ENCODE data around the gene PITX1.

PITX1 gene

DNA sequence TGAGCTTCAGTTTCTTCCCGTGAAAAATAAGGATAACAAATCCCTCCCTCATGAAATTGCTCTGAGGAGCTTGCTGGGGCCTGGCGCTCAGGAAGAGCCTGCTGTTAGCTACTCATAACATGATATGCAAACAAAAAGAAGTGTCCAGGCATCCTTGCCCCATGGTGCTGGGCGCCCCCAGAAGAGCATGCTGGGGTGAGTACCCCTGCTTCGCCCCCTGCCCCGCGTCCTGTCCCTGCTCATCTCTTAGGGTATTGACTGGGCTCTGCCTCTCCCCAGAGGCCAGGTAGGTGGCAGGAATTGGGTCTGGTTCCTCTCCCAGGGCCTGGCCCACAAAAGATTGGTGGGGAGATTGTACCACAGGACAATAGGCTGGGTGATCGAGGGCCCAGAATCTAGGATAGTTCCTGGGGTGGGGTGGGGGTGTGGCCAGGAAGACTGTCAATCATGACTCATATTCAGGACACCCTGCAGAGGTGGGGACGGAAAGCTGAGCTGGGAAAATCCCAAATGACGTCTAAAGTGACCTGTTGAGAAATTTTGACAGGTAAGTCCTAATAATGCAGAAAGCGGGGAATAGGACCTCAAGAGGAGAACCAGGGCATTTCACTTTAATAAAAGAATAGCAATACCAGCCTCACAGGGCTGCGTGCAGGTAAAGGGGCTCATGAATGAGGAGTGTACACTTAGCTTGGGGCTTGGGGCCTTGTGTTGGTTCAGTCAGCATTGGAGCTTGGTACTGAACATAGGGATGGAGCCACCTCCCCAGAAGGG, 8.9 kb downstream of the PITX1 start:
- Histone ChIP-seq H3K4me3 (ENCODE audit: low read length) (no peak overlapping the region), H3K9me3 (replicated peaks; ENCODE audit: low read length) (peaks cover 4% of the 10 kb centered on the region), H3K36me3 (ENCODE audit: insufficient read depth, low read length) (no peaks in the 10 kb centered on the region), H3K9ac (ENCODE audit: low read depth, low read length) (no peak overlapping the region), H3K4me2 (ENCODE audit: low read length) (no peak overlapping the region), H3K4me1 (ENCODE audit: control insufficient read depth, insufficient read depth, low read length) (no peaks in the 10 kb centered on the region), H3K27me3 (ENCODE audit: control insufficient read depth, insufficient read depth, low read length) (peaks cover 24% of the 10 kb centered on the region)

DNA sequence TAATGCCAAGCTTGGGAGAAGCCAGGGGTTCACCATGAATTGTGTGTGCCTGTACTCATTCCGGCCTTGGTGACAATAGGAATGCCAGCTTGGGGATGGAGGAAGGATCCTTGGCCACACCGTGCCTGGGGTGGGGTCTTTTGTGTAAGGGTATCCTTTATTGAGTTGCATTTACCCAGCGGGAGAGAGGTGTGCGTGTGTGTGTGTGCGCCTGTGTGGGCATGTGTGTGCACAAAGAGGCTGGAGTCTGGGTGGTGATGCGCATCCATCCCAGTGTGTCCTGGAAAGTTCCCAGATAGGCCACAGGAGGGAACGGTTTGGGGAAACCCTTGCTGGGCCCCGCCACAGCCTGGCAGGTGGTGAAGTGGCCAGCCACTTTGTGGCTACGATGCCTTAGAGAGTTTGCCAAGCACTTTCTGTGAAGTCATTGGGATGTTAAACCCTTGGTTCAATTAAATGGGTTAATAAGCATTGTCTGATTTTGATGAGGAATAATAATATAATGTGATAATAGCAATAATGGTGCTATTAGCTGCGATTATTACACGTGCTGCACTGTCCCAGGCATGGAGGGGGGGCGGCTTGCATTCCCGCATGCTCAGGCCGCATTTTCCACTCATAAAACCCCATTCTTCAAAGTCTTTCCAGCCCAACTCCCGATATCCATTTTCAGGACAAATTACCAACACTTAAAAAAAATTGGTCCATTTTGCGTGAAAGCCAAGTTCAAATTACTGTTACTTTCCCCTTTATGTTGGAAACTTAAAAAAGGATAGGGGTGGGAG, 13.7 kb downstream of the PITX1 start:
- no peak overlapping the region for H3K4me2 ChIP-seq (ENCODE audit: low read length)
- H3K4me3 ChIP-seq (ENCODE audit: low read length), result no peak overlapping the region
- no peaks in the 10 kb centered on the region for H3K9me3 ChIP-seq (replicated peaks; ENCODE audit: low read length)
- H3K4me1 ChIP-seq (ENCODE audit: control insufficient read depth, insufficient read depth, low read length), result no peaks in the 10 kb centered on the region
- H3K36me3 ChIP-seq (ENCODE audit: insufficient read depth, low read length), result no peaks in the 10 kb centered on the region
- H3K27me3 ChIP-seq (ENCODE audit: control insufficient read depth, insufficient read depth, low read length), result peaks cover 12% of the 10 kb centered on the region
- no peak overlapping the region for H3K9ac ChIP-seq (ENCODE audit: low read depth, low read length)

DNA sequence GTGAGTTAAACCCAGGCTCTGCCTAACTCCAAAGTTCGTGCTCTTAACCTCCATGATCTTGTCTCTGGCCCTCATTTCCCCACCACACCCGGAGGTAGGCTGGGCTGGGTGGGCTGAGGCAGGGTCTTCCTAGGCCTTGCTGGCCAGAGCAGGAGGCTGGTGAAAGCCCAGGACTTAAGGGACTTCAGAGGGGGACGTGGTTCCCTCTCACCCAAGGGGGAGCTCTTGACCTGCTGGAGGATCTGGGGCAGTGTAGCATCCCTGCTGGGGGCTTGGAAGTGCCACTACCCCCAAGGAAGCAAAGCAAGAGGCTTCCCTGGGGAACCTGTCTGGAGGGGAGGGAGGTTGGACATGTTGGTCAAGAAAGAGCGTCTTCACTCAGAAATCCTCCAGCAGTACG, 14.7 kb downstream of the PITX1 start:
- Histone ChIP-seq H3K4me3 (ENCODE audit: low read length) (no peak overlapping the region), H3K9me3 (replicated peaks; ENCODE audit: low read length) (no peaks in the 10 kb centered on the region), H3K9ac (ENCODE audit: low read depth, low read length) (no peak overlapping the region), H3K4me2 (ENCODE audit: low read length) (no peak overlapping the region), H3K4me1 (ENCODE audit: control insufficient read depth, insufficient read depth, low read length) (no peaks in the 10 kb centered on the region), H3K36me3 (ENCODE audit: insufficient read depth, low read length) (no peaks in the 10 kb centered on the region), H3K27me3 (ENCODE audit: control insufficient read depth, insufficient read depth, low read length) (peaks cover 12% of the 10 kb centered on the region)

GRCh38 chr5:135018457-135018856, 15.6 kb downstream of the PITX1 start:
- H3K4me2 ChIP-seq (ENCODE audit: low read length), result no peak overlapping the region
- no peaks in the 10 kb centered on the region for H3K36me3 ChIP-seq (ENCODE audit: insufficient read depth, low read length)
- H3K4me3 ChIP-seq (ENCODE audit: low read length), result no peak overlapping the region
- peaks cover 12% of the 10 kb centered on the region for H3K27me3 ChIP-seq (ENCODE audit: control insufficient read depth, insufficient read depth, low read length)
- H3K9ac ChIP-seq (ENCODE audit: low read depth, low read length), result no peak overlapping the region
- no peaks in the 10 kb centered on the region for H3K9me3 ChIP-seq (replicated peaks; ENCODE audit: low read length)
- no peaks in the 10 kb centered on the region for H3K4me1 ChIP-seq (ENCODE audit: control insufficient read depth, insufficient read depth, low read length)

GRCh38 chr5:135016861-135017290, 17.2 kb downstream of the PITX1 start:
- Histone ChIP-seq H3K4me1 (ENCODE audit: control insufficient read depth, insufficient read depth, low read length) (no peaks in the 10 kb centered on the region), H3K4me2 (ENCODE audit: low read length) (no peak overlapping the region), H3K27me3 (ENCODE audit: control insufficient read depth, insufficient read depth, low read length) (peaks cover 8% of the 10 kb centered on the region)

DNA sequence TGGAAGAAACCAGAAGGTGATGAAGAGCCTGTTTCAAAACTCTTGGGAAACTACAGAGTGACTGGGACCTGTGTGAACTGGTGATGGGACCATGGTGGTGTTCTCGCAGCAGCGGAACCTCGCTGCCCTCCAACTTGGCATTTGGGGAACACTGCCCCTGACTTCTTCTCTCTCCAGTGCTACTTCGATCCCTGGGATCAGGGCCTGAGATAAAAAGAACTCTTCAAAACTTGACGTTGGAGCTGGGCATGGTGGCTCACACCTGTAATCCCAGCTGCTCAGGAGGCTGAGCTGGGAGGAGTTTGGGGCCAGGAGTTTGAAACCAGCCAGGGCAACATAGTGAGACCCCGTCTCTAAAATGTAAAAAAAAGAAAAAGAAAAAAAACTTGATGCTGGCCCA, 18.1 kb downstream of the PITX1 start:
- no peaks in the 10 kb centered on the region for H3K4me1 ChIP-seq (ENCODE audit: control insufficient read depth, insufficient read depth, low read length)
- H3K9ac ChIP-seq (ENCODE audit: low read depth, low read length), result no peak overlapping the region
- H3K9me3 ChIP-seq (replicated peaks; ENCODE audit: low read length), result no peaks in the 10 kb centered on the region
- H3K4me2 ChIP-seq (ENCODE audit: low read length), result no peak overlapping the region
- H3K4me3 ChIP-seq (ENCODE audit: low read length), result no peak overlapping the region
- H3K27me3 ChIP-seq (ENCODE audit: control insufficient read depth, insufficient read depth, low read length), result peaks cover 6% of the 10 kb centered on the region
- no peaks in the 10 kb centered on the region for H3K36me3 ChIP-seq (ENCODE audit: insufficient read depth, low read length)

More at GRCh38 chr5:135016861-135017290, 17.2 kb downstream of the PITX1 start:
- Histone ChIP-seq H3K4me3 (ENCODE audit: low read length) (no peak overlapping the region), H3K36me3 (ENCODE audit: insufficient read depth, low read length) (no peaks in the 10 kb centered on the region), H3K9me3 (replicated peaks; ENCODE audit: low read length) (no peaks in the 10 kb centered on the region), H3K9ac (ENCODE audit: low read depth, low read length) (no peak overlapping the region)

- no peaks in the 10 kb centered on the region for H3K36me3 ChIP-seq (ENCODE audit: insufficient read depth, low read length)
- H3K4me1 ChIP-seq (ENCODE audit: control insufficient read depth, insufficient read depth, low read length), result no peaks in the 10 kb centered on the region
- no peak overlapping the region for H3K4me3 ChIP-seq (ENCODE audit: low read length)
- no peak overlapping the region for H3K4me2 ChIP-seq (ENCODE audit: low read length)
- no peaks in the 10 kb centered on the region for H3K9me3 ChIP-seq (replicated peaks; ENCODE audit: low read length)
- peaks cover 5% of the 10 kb centered on the region for H3K27me3 ChIP-seq (ENCODE audit: control insufficient read depth, insufficient read depth, low read length)
- H3K9ac ChIP-seq (ENCODE audit: low read depth, low read length), result no peak overlapping the region
Measured at GRCh38 chr5:135013947-135014570, 20.0 kb downstream of the PITX1 start.

DNA sequence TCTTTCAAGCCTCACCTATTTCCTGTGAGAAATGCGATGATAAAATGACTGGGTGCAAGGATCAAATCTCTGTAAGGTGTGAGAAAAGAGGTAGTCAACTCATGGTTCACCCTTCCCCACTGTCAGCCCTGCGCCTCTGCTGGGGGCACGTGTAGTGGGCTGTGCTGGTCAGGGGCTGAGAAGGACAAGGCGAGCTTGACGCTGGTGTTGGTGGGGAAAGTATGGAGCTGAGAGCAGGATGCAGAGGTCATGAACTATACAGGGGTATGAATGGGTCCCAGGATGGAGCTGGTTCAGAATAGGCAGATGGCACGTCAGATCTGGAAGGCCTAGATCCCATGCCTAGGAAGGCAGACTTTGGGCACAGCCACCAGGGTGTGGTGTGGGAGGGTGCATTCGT, 20.6 kb downstream of the PITX1 start:
- Histone ChIP-seq H3K4me3 (ENCODE audit: low read length) (no peak overlapping the region), H3K4me2 (ENCODE audit: low read length) (no peak overlapping the region), H3K4me1 (ENCODE audit: control insufficient read depth, insufficient read depth, low read length) (no peaks in the 10 kb centered on the region), H3K27me3 (ENCODE audit: control insufficient read depth, insufficient read depth, low read length) (peaks cover 5% of the 10 kb centered on the region), H3K36me3 (ENCODE audit: insufficient read depth, low read length) (no peaks in the 10 kb centered on the region), H3K9ac (ENCODE audit: low read depth, low read length) (no peak overlapping the region), H3K9me3 (replicated peaks; ENCODE audit: low read length) (no peaks in the 10 kb centered on the region)

- H3K9ac ChIP-seq (ENCODE audit: low read depth, low read length), result no peak overlapping the region
- peaks cover 5% of the 10 kb centered on the region for H3K27me3 ChIP-seq (ENCODE audit: control insufficient read depth, insufficient read depth, low read length)
- H3K9me3 ChIP-seq (replicated peaks; ENCODE audit: low read length), result no peaks in the 10 kb centered on the region
- H3K4me3 ChIP-seq (ENCODE audit: low read length), result no peak overlapping the region
- H3K4me1 ChIP-seq (ENCODE audit: control insufficient read depth, insufficient read depth, low read length), result no peaks in the 10 kb centered on the region
- no peaks in the 10 kb centered on the region for H3K36me3 ChIP-seq (ENCODE audit: insufficient read depth, low read length)
- no peak overlapping the region for H3K4me2 ChIP-seq (ENCODE audit: low read length)
Measured at GRCh38 chr5:135012951-135013391, 21.1 kb downstream of the PITX1 start.

GRCh38 chr5:135012033-135012588, 21.9 kb downstream of the PITX1 start:
- Histone ChIP-seq H3K4me2 (ENCODE audit: low read length) (no peak overlapping the region), H3K9me3 (replicated peaks; ENCODE audit: low read length) (no peaks in the 10 kb centered on the region), H3K4me1 (ENCODE audit: control insufficient read depth, insufficient read depth, low read length) (no peaks in the 10 kb centered on the region), H3K27me3 (ENCODE audit: control insufficient read depth, insufficient read depth, low read length) (peaks cover 5% of the 10 kb centered on the region), H3K9ac (ENCODE audit: low read depth, low read length) (no peak overlapping the region), H3K4me3 (ENCODE audit: low read length) (no peak overlapping the region), H3K36me3 (ENCODE audit: insufficient read depth, low read length) (no peaks in the 10 kb centered on the region)

DNA sequence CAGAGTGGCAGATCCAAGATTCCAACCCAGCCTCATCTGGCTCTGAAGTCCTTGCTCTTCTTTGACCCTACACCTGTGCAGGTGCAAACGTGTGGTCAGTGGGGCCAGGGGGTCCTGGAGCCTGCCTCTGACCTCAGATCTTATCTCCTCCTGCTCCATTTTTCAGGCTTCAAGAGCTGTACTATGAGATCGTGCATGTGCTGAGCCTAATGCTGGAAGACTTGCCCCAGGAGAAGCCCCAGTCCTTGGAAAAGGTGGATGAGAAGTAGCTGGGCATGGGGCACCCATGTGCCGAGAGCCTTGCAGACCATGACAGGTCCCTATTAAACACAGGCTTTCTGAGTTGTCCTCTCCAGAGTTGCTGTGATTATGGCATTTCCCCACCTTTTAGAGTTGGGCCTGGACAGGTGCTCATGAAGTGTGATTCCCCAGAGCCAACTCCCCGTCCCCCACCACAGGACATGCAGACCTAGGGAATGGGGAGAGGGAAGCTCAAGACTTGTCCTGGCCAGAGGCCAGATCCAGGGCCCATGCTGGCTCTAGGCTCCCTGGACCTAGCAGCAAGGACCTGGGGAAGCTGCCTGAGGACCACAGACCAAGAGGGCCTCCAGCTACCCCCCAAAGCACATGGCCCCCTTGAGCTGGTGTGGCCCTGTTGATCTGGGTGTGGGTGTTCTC, 22.5 kb downstream of the PITX1 start:
- no peaks in the 10 kb centered on the region for H3K4me1 ChIP-seq (ENCODE audit: control insufficient read depth, insufficient read depth, low read length)
- H3K36me3 ChIP-seq (ENCODE audit: insufficient read depth, low read length), result no peaks in the 10 kb centered on the region
- H3K9ac ChIP-seq (ENCODE audit: low read depth, low read length), result no peak overlapping the region
- no peaks in the 10 kb centered on the region for H3K9me3 ChIP-seq (replicated peaks; ENCODE audit: low read length)
- H3K4me2 ChIP-seq (ENCODE audit: low read length), result no peak overlapping the region
- H3K4me3 ChIP-seq (ENCODE audit: low read length), result no peak overlapping the region
- H3K27me3 ChIP-seq (ENCODE audit: control insufficient read depth, insufficient read depth, low read length), result peaks cover under 1% of the 10 kb centered on the region
